RPMI7951 (cell line): ENCODE measurements around the gene RPL35. TPM values are rescaled to one million over a fixed set of nuclear protein-coding genes. Genes with fewer than 3 reads are reported as not detected.

Experiments
- DNase-seq: peaks from one replicate; pipeline ENCODE4 v3.0.0-alpha.2; 2012; ENCODE audit warnings: low read depth
- total RNA-seq: library from RNA; depleted of rRNA; stranded (reverse); fragments of >200 nt; shearing (Covaris generic); gene quantifications from 2 replicates; pipeline ENCODE4 v1.2.3, GENCODE V29; 2014; rRNA removed

Gene RPL35
- total RNA-seq, 1 experiment from 2014 or later = 2,253 TPM

- peak; percentile 47 for DNase-seq
Measured at GRCh38 chr9:124820698-124821623, 40.8 kb downstream of the RPL35 start.

GRCh38 chr9:124818431-124819281 lies 43.1 kb downstream of the RPL35 start:
- DNase-seq = peak; percentile 98

- DNase-seq = no peak
Measured at GRCh38 chr9:124815601-124816000, 46.2 kb downstream of the RPL35 start.

- DNase-seq = no peak
Measured at GRCh38 chr9:124814164-124814535, 47.6 kb downstream of the RPL35 start.

- DNase-seq = no peak
Measured at GRCh38 chr9:124813501-124814163, 48.1 kb downstream of the RPL35 start.

GRCh38 chr9:124813041-124813440 lies 48.7 kb downstream of the RPL35 start:
- DNase-seq = no peak

GRCh38 chr9:124812441-124812876 lies 49.3 kb downstream of the RPL35 start:
- DNase-seq = peak; percentile 96

GRCh38 chr9:124810663-124811355 lies 50.9 kb downstream of the RPL35 start:
- peak; percentile 73 for DNase-seq

- DNase-seq = no peak
Measured at GRCh38 chr9:124809741-124810500, 51.8 kb downstream of the RPL35 start.

- no peak for DNase-seq
Measured at GRCh38 chr9:124809211-124809610, 52.5 kb downstream of the RPL35 start.

- DNase-seq = no peak
Measured at GRCh38 chr9:124808246-124808956, 53.4 kb downstream of the RPL35 start.

Other genes starting within 250 kb of the RPL35 start
- 0.29 and 1.4 TPM in 2 replicates for gene NR6A1, start 90.6 kb downstream of the RPL35 start, total RNA-seq
- 31.2 and 43.6 TPM in 2 replicates for gene OLFML2A, start 84.8 kb downstream of the RPL35 start, total RNA-seq
- gene WDR38, start 8.5 kb downstream of the RPL35 start, total RNA-seq = 0.12 and 0.20 TPM in 2 replicates
- gene ARPC5L, start 173 bp upstream of the RPL35 start, total RNA-seq = 21.0 and 33.8 TPM in 2 replicates
- 6.2 and 9.3 TPM in 2 replicates for gene GOLGA1, start 79.1 kb upstream of the RPL35 start, total RNA-seq